ENCODE results near the gene POLR1H. TPM values are rescaled to one million over a fixed set of nuclear protein-coding genes. Genes with fewer than 3 reads are reported as not detected.
A peak's percentile ranks its signal among the peaks of the same experiment; 100 is the strongest.

The POLR1H gene
- total RNA-seq, 1 donor from 2014 or later = 16.8 TPM

DNA sequence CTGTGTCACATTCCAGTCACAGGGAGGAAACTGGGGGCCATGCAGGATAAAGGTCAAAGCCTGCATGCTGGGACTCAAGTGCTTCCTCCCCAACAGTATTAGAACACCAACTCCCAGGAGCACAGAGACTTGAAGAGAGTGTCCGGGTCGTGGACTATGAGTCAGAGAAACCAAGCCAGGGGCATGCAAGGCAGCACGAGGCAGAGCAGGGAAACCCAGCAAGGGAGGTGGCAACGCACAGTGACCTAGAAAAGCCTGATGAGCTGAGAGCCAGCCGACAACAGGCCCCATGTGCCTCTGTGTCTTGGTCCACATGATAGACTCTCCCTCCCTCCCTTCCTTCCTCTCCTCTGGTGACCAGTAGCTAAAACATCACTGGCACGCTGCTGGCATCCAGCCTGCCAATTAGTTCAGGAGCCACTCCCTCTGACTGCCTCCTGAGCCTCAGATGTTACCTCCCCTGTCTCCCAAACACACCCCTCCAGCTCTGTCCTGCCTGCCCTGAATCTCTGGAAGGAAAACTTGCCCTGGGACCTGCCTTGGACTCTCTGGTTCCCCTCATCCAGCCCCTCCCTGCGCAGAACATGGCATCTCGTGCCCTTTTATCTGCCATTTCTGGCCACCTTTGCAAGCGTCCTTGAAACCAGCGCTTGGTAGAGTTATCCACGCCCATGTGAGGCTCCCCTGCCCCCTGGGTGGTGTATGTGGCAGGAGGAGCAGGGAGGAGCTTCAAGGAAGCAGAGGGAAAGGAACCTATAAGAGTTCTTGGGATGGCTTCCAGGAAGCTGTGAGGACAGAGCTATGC, 30.7 kb downstream of the POLR1H start:
- no peaks in the 10 kb centered on the region for H3K9me3 ChIP-seq (ENCODE audit: insufficient read depth, low read depth, low read length)
- no peak overlapping the region for H3K4me2 ChIP-seq (ENCODE audit: low read length)
- TF ChIP-seq EZH2 (IDR thresholded peaks at IDR 0.05; ENCODE audit: insufficient read depth, low read length) = no peak
- TF ChIP-seq, protein P1, sequence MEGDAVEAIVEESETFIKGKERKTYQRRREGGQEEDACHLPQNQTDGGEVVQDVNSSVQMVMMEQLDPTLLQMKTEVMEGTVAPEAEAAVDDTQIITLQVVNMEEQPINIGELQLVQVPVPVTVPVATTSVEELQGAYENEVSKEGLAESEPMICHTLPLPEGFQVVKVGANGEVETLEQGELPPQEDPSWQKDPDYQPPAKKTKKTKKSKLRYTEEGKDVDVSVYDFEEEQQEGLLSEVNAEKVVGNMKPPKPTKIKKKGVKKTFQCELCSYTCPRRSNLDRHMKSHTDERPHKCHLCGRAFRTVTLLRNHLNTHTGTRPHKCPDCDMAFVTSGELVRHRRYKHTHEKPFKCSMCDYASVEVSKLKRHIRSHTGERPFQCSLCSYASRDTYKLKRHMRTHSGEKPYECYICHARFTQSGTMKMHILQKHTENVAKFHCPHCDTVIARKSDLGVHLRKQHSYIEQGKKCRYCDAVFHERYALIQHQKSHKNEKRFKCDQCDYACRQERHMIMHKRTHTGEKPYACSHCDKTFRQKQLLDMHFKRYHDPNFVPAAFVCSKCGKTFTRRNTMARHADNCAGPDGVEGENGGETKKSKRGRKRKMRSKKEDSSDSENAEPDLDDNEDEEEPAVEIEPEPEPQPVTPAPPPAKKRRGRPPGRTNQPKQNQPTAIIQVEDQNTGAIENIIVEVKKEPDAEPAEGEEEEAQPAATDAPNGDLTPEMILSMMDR (IDR thresholded peaks at IDR 0.05; ENCODE audit: insufficient read depth, low read depth, low read length) = no peak
- H3K27ac Mint-ChIP-seq (ENCODE audit: unreplicated experiment) = no peak overlapping the region
- peaks cover 42% of the 10 kb centered on the region for H3K27me3 ChIP-seq (ENCODE audit: insufficient read depth, low read length)
- H3K27me3 Mint-ChIP-seq (ENCODE audit: low read depth, unreplicated experiment) = peaks cover 70% of the 10 kb centered on the region
- H3K9me3 Mint-ChIP-seq (ENCODE audit: unreplicated experiment) = peaks cover 4% of the 10 kb centered on the region
- H3K79me2 ChIP-seq (ENCODE audit: insufficient read depth, low read length) = no peaks in the 10 kb centered on the region
- DNase-seq (ENCODE audit: low read depth) (peak; percentile 51), FAIRE-seq (no peak)
- H2AFZ ChIP-seq (ENCODE audit: low read depth, low read length) = no peak overlapping the region
- no peaks in the 10 kb centered on the region for H3K36me3 ChIP-seq (ENCODE audit: insufficient read depth, low read length)
- no peaks in the 10 kb centered on the region for H4K20me1 ChIP-seq (ENCODE audit: insufficient read depth, low read length)
- H3K4me1 ChIP-seq (ENCODE audit: insufficient read depth, low read length) = no peaks in the 10 kb centered on the region
- no peak overlapping the region for H3K4me3 ChIP-seq (ENCODE audit: insufficient read depth, low read depth, low read length)
- no peaks in the 10 kb centered on the region for H3K36me3 Mint-ChIP-seq (ENCODE audit: low read depth, unreplicated experiment)
- H3K4me1 Mint-ChIP-seq (ENCODE audit: low read depth, unreplicated experiment) = peaks cover 6% of the 10 kb centered on the region
- H3K27ac ChIP-seq (ENCODE audit: low read depth, low read length) = no peak overlapping the region
- H3K9ac ChIP-seq (ENCODE audit: low read length) = no peak overlapping the region
- H3K4me3 Mint-ChIP-seq (ENCODE audit: unreplicated experiment) = no peak overlapping the region

DNA sequence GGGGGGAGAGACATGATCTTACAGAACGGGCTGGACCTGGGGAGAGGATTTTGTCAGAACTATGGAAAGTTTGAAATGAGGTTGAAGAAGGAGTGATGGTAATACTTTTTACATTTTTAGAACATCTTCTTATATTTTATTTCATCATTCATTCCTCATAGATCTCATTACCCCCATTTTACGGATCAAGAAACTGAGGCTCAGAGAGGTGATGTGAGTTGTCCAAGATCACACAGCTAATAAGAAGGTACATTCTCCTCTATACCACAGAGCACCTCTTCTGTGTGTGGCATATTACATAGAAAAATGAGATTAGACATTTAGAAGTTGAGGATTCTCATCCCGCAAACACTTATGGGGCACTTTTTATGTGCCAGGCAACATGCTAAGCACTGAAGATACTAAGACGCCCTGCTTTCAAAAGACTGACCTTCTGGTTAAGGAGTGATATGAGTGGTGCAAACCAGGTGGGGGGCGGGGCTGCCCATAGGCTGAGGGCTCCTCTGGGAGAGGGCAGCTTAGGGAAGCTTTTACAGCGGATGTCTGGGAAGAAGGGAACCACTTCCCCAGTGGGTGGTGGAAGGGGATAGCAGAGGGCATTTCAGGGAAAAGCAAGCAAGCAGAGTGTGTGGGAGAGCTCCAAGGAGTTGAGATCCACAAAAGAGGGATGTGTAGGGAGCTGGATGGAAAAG, 31.9 kb downstream of the POLR1H start:
- H3K4me1 Mint-ChIP-seq (ENCODE audit: low read depth, unreplicated experiment) = peaks cover 6% of the 10 kb centered on the region
- no peak overlapping the region for H3K9ac ChIP-seq (ENCODE audit: low read length)
- TF ChIP-seq, protein P1 (IDR thresholded peaks at IDR 0.05; ENCODE audit: insufficient read depth, low read depth, low read length) = no peak
- TF ChIP-seq EZH2 (IDR thresholded peaks at IDR 0.05; ENCODE audit: insufficient read depth, low read length) = no peak
- DNase-seq (ENCODE audit: low read depth) (no peak), FAIRE-seq (no peak)
- H3K9me3 ChIP-seq (ENCODE audit: insufficient read depth, low read depth, low read length) = peaks cover 3% of the 10 kb centered on the region
- H3K27ac ChIP-seq (ENCODE audit: low read depth, low read length) = no peak overlapping the region
- no peak overlapping the region for H3K4me2 ChIP-seq (ENCODE audit: low read length)
- H3K27me3 Mint-ChIP-seq (ENCODE audit: low read depth, unreplicated experiment) = peaks cover 70% of the 10 kb centered on the region
- H3K36me3 Mint-ChIP-seq (ENCODE audit: low read depth, unreplicated experiment) = no peaks in the 10 kb centered on the region
- H3K79me2 ChIP-seq (ENCODE audit: insufficient read depth, low read length) = no peaks in the 10 kb centered on the region
- H3K9me3 Mint-ChIP-seq (ENCODE audit: unreplicated experiment) = peaks cover 2% of the 10 kb centered on the region
- no peaks in the 10 kb centered on the region for H3K4me1 ChIP-seq (ENCODE audit: insufficient read depth, low read length)
- H2AFZ ChIP-seq (ENCODE audit: low read depth, low read length) = no peak overlapping the region
- H3K27ac Mint-ChIP-seq (ENCODE audit: unreplicated experiment) = no peak overlapping the region
- no peak overlapping the region for H3K4me3 Mint-ChIP-seq (ENCODE audit: unreplicated experiment)
- H3K27me3 ChIP-seq (ENCODE audit: insufficient read depth, low read length) = peaks cover 50% of the 10 kb centered on the region
- H4K20me1 ChIP-seq (ENCODE audit: insufficient read depth, low read length) = no peaks in the 10 kb centered on the region
- no peak overlapping the region for H3K4me3 ChIP-seq (ENCODE audit: insufficient read depth, low read depth, low read length)
- no peaks in the 10 kb centered on the region for H3K36me3 ChIP-seq (ENCODE audit: insufficient read depth, low read length)

Data from astrocyte (in vitro differentiated cells and primary cell).